ENCODE measurements around the gene ZNF688.

ZNF688 gene

DNA sequence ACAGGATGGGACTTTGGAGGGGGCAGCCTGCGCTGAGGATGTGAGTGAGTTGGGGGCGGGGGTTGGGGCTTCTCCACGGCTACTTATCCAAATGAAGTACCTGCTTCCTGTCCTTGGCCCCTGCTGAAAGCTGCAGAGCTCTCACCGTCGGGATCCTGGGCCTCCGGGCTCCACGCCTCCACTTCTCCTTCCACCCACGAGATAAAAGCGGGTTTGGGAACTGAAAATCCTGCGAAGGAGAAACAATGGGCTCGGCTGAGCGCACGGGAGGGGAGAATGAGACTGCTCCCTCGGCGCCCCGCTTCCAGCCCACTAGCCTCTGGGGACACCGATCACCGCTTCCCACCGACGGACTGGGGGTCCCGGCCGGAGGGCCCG, 13.5 kb upstream of the ZNF688 start:
- no peak for DNase-seq

DNA sequence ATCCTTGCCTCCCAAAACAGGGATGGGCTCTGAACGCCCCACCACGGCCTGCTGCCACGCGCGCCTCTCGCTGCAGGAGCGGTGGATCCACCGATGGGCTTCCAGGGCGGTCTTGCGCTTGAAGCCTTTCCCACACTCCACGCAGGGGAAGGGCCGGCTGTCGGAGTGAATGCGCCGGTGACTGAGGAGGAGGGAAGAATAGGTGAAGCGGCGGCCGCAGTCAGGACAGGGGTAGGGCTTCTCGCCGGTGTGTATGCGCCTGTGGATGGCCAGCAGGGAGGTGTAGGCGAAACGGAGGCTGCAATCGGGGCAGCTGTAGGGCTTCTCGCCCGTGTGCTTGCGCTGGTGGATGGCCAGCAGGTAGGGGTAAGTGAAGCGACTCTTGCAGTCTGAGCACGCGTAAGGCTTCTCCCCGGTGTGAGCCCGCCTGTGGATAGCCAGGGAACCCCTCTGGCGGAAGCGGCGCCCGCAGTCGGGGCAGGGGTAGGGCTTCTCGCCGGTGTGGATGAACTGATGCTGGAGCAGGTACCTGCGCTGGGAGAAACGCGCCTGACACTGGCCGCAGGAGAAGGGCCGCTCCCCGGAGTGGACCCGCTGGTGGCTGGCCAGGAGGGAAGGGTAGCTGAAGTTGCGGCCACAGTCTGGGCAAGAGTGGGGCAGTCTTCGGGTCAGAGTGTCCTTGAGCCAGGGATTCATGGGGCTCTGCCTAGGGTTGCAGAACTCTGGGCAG, 11.3 kb upstream of the ZNF688 start:
- DNase-seq: no peak

DNA sequence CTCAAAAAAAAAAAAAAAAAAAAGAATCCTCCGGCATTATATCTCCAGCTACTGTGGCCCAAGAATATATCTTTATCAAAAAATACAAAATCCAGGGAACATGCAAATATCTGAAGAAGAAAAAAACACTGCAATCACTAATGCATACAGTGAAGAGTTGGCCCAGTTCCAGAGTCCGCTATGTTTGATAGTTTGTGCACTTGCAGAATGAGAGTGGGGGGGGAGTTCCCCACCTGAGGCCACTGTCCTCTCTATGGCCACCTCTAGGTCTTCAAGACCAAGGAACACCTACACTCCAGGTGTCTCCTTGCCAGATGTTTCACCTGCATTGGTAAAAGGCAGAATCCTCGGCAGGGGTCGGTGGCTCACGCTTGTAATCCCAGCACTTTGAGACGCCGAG, 9.9 kb upstream of the ZNF688 start:
- DNase-seq: no peak

DNA sequence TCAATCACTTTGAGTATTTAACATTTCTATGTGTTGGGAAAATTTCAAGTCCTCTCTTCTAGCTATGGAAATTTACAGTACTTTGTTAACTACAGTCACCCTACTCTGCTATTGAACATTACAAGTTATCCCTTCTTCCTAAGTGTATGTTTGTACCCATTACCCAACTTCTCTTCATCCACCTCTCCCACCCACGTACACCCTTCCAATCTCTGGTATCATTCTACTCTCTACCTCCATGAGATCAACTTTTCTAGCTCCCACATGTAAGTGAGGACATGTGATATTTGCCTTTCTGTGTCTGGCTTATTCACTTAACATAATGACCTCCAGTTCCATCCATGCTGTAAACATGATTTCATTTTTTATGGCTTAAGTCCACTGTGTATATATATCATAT, 3.2 kb upstream of the ZNF688 start:
- DNase-seq: no peak

DNA sequence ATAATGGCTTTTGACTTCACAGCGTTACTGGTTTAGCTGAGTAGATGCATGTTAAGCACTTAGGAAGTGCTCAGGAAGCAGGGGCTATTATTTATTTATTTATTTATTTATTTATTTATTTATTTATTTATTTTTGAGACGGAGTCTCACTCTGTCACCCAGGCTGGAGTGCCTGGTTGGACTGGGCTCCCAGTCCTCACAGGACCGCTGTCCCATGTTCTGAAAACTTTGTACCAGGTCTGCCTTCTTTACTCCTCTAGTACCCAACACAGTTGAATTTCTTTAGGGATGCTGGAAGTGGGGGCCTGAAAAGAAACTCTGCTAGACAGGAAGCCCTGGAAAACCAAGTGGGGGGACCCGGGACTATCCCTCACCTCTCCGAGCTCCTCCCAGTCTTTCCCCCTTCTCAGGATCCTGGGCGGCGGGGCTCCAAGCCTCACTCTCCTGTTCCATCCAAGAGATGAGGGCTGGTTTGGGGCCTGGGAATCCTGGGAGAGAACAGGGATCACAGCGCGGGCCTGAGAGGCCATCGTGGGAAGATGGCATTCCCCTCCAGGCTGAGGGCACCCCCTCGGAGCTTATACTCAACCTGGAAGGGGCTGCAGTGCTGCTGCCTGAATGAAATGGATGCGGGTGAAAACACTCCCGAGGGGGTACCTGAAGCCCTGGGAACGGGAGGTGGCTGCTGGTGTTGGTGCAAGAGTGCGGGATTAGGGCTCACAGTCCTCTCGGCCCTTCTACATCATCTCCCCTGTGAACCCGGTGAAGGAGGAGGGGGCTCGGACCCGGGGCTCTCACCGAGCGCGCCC, 674 bp downstream of the ZNF688 start:
- no peak for DNase-seq

DNA sequence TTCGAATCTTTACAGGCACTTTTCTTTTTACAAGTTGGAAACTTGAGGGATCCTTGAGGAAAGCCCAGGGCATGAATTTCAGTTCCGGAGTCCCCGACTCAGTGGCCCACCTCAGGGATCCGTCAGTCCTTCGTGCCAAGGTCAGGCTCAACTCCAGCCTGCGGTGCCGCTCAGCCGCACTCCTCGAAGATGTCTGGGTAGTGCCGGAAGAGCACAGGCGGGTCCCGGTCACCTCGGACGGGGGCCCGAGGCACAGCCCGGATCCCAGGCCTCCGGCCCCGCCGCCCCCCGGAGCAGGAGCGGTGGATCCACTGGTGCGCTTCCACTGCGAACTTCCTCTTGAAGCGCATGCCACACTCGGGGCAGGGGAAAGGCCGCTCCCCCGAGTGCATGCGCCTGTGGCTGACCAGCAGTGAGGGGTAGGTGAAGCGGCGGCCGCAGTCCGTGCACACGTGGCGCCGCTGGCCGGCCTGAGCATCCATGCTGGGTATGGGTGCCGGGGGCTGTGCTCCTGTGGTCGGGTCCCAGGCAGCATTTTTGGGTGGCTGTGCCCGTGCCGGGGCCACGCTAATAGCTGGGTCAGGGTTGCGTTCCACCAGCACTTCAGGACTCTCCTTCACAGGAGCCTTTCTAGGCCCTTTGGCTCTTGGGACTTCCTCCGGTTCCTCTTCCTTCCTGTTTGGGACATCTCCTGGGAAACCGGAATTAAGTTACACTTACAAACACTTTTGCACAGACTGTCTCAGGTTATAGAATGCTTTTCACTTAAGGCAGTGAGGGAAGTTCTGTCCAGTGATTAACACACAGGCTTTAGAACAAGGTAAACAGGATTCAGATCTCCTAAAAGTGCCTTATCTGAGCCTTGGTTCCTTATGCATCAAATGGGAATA, 1.5 kb downstream of the ZNF688 start:
- DNase-seq: no peak

DNA sequence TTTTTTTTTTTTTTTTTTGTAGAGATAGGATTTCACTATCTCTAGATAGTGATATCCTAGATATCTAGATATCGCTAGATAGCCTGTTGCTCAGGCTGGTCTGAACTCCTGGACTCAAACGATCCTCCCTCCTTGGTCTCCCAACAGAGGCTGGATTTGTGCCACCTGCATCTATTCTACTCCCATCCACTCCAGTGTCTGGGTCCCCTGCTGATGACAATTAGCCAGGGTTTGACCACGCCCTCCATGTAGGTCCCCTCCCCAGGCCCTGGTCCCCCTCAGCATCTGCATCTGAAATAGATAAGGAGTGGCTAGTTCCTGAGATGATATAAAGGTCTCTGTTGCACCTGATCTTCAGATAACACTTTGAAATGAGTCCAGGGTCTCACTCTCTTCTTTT, 2.2 kb downstream of the ZNF688 start:
- no peak for DNase-seq

DNA sequence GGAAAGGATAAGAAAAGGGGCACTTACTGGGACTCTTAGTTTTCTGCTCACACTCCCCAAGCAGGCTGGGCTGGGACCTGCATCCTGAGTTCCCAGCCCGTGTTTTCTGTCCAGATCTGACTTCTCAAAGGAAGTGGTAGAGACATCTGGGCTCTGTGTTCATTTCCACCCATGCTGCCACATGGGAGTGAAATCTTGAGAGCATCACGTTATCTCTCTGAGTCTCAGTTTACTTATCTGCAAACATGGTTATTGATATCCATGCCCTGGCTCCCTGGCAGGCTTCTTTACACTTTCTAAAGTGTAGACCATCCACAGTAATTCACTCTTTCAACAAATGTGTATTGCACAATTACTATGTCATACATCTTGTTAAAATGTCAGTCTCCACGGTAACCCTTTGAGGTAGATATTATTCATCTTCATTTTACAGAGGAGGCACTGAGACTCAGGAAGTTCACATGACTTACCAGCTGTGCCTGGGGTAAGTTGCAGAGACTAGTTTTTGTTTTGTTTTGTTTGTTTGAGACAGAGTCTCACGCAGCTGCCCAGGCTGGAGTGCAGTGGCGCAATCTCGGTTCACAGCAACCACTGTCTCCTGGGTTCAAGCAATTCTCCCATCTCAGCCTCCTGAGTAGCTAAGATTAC, 3.4 kb downstream of the ZNF688 start:
- DNase-seq: no peak

DNA sequence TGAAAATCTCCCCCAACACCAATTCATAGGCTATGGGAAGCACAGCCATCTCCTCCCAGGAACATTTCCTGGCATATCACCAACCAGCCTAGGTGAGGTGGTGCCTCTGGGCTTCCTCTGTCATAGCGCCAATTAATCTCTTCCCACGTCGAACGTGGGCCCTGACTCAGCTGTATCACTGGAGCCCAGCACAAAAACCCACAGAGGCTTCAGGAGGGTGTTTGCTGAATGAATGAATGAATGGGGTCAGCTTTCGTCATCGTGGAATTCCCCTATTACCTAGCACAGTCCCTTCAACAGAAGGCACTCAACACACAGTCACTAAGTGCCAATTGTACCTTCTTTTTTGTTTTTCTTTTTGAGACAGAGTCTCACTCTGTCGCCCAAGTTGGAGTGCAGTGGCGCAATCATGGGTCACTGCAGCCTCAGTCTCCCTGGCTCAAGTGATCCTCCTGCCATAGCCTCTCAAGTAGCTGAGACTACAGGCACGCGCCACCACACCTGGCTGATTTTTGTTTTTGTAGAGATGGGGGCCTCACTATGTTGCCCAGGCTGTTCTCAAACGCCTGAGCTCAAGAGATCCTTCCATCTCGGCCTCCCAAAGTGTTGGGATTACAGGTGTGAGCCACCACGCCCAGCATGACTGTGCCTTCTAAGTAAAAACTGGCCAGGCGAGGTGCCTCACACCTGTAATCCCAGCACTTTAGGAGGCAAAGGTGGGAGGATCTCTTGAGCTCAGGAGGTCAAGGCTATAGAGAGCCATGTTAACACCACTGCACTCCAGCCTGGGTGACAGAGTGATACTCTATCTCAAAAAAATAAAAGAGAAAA, 4.1 kb downstream of the ZNF688 start:
- DNase-seq: no peak

DNA sequence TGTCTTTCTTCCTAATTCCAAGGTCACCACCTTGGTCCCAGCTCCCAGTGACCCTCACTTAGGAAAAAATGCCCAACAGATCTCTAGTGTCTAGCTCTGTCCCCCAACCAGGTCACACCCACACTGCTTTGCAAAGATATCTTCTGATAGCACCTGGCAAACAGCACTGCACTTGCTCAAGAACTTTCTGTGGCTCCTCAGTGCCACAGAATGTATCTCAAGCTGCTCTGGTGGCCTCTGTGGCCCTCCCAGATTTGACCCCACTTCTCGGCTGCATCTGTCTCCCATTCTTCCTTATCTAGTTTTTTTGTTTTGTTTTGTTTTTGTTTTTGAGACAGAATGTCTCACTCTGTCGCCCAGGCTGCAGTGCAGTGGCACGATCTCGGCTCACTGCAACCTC, 5.0 kb downstream of the ZNF688 start:
- DNase-seq: no peak

DNA sequence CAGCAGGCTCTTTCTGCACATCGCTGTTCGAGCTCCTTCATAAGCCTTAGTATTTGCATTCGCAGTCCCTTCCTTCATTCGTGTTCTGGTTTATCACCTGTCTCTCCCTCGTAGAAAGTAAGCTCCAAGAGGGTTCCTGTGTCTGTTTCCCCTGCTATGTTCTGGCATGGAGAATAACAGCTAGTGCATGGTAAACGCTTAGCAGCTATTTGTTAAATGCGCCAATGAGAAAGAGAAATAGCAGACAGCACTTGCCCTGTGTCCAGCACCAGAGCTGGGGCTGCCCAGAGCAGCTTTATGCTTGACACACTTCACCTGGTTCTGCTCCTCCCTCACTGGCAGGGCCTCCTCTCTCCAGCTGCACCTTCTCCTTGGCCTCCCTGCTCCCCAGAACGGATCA, 5.5 kb downstream of the ZNF688 start:
- no peak for DNase-seq

DNA sequence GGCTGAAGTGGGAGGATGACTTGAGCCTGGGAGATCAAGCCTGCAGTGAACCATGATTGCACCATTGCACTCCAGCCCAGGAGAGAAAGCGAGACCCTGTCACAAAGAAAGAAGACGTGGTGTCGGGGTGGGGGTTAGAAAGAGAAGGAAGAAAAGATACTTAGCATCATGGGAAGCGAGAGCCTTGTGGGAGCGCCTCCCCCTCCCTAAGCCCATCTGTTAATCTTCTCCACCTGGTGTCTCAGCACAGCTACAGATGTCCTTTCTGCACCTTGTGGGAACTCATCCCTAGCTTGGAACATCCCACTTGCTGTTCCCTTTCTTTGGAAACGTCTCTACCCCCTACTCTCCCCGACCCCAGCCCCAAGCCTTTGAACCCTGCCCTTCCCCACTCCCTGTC, 6.0 kb downstream of the ZNF688 start:
- no peak for DNase-seq

DNA sequence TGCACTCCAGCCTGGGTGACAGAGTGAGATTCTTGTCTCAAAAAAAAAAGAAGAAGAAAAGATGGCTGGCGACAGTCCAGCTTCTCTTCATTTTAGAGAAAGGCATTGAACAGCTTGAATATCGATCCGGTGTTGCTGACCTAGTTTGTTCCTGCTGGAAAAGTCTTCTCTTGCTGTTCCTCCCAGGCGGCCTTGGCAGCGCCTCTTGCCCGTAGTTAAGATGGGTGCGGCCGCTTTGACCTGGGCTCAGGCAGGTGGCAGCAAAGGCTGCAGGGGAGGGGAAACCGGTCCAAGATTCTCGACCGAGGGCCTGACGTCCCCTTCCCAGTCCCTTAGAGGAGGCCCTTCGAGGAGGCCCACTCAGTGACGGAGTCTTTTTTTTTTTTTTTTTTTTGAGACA, 9.5 kb downstream of the ZNF688 start:
- no peak for DNase-seq

DNA sequence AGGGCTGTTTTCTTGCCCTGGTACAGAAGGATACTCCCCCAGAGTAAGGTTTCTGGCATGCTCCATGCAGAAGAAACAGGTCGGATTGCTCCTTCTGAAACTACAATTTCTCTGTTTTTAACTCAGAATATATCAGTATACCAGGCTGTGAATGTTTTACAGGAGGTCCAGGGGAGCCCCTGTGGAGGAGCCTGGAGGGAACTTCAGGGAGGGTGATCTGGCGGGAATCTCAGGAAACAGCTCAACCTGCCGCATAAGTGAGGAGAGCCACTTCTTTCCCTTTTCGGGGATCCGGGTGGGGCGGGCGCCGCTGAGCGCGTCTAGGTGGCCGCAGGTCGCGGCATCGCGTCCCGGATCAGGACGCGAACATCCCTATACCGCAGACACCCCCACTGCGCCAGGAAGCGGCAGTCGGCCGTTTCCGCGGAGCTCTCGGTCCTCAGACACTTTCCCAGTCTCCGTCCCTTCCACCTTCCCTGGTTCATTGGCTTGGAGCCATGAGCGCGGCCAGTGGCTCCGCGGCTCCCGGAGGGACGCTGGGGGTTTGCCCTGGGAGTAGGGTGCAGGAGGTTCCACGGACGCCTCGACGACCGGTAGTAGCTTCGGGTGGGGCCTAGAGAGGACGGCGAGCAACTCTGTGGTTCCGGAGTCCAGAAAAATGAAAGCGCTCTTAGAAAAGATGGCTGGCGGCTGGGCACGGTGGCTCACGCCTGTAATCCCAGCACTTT, 10.3 kb downstream of the ZNF688 start:
- DNase-seq: no peak

DNA sequence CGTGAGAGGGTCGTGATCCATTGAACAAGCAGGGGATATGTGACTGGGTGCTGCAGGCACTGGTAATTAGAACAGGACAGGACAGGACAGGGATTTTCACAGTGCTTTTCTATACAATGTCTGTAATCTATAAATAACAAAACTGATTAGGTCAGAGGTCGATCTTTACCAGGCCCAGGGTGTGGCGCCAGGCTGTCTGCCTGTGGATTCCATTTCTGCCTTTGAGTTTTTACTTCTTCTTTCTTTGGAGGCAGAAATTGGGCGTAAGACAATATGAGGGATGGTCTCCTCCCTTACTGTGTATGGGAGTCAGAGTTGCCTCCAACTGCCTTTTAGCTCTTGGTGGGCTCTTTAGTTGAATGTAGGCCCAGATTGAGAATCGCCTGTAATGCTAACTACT, 11.8 kb downstream of the ZNF688 start:
- no peak for DNase-seq

DNA sequence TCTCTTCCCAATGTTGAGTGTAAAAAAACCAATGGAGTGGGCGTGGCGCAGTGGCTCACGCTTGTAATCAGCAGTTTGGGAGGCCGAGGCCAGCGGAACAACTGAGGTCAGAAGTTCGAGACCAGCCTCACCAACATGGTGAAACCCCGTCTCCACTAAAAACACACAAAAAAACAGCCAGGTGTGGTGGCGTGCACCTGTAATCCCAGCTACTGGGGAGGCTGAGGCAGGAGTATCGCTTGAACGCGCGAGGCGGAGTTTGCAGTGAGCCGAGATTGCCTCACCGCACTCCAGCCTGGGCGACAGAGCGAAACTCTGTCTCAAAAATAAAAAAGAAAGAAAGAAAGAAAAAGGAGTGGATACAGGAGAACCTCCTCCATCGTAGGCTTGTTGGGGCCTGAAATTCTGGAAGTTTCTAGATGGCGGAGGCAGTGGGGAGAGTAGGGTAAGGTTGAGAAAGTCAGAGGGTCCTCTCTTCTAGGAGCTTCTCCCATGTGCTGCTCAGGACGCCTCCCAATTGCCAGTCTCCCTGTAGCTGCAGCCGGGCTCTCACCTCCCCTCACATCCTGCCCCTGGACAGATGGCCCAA, 12.6 kb downstream of the ZNF688 start:
- DNase-seq: no peak

DNA sequence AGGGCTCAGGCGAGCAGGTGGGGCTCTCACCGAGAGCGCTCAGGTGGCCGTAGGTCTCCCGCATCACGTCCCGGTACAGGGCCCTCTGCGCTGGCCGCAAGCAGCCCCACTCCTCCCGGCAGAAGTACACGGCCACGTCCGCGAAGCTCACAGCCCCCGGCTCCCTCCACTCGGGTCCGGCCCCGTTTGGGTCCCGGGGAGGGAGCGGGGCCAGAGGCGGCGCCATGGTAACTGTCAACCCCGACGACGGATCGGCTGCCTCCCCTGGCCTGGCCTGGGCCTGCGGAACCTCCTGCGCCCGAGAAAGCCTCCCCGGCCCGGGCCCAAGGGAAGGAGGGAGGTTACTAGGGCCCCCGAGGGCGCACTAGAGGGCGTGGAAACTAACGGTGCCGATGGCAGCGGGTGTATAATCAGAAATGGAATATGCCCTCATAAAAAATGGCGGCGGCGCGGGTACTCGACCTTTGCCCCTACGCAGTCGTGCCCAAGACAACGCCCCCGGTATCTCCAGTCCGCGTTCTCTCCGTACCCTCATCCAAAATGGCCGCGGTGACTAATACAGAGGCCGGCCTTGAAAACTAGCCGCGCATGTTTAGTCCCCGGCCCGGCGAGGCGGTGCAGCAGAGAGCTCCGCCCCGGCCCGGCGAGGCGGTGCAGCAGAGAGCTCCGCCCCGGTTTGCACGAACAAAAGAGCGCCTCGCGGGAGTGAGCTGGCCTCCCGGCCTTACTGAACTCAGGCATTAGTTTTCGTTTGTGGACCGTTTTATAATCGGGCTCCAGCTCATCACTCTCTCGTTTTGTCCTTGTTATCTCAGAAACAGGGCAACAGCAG, 13.3 kb downstream of the ZNF688 start, which contains the start of gene ZNF764:
ZNF764 (minus strand) TSS at position 418 of the 832 bp plus-strand sequence; CDS start at position 226, 192 bp downstream.
- peak; percentile 97 for DNase-seq

DNA sequence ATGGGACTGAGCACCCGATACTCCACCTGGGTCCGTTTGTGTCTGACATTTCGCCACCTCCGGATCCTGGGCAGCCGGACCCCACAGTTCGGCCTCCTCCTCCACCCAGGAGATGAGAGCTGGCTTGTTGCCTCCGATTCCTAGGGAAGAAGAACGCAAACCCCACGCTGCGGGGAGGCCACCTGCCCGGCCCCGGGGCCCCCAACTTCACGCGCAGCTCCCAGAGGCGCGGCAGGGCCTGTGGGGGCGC, 13.9 kb downstream of the ZNF688 start:
- DNase-seq: no peak

DNA sequence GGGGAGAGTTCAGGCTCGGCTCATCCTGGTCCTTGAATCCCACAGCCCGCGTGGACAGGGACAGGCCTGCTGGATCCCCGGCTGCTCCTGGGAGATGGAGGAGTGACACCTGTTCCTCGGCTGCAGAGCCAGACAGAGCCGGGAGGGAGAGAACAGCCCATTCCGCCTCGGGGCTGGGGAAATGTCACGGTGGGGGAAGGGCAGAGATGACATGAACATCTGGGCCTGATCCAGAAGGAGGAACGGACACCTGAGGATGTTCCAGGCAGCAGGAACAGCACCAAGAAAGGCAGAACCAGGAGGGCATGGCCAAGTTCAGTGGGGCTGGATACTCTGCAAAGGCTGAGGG, 15.4 kb downstream of the ZNF688 start:
- no peak for DNase-seq
